GM21390 (cell line): ENCODE results near the gene ABL1.
"Not testable (repeated sequence)": the region's sequence is repeated elsewhere in the genome, so short reads cannot be mapped to it uniquely, and the experiment has no call there.

Experiments used
- ATAC-seq: cut with Tn5 transposase; IDR thresholded peaks from one replicate; pipeline ENCODE4 v1.9.1; 2021; ENCODE audit not compliant: unreplicated experiment

ABL1 gene

GRCh38 chr9:130901498-130902203 is 66.6 kb downstream of the ABL1 start:
- no peak for ATAC-seq

- no peak for ATAC-seq
These were observed 67.4 kb downstream of the ABL1 start for GRCh38 chr9:130902204-130903185.

- no peak for ATAC-seq
These were observed 68.4 kb downstream of the ABL1 start for GRCh38 chr9:130903194-130904069.

GRCh38 chr9:130904070-130905044 is 69.3 kb downstream of the ABL1 start:
- no peak for ATAC-seq

- ATAC-seq = no peak
These were observed 70.3 kb downstream of the ABL1 start for GRCh38 chr9:130905125-130905901.

- ATAC-seq = no peak
These were observed 71.1 kb downstream of the ABL1 start for GRCh38 chr9:130905902-130906734.

- no peak for ATAC-seq
These were observed 71.8 kb downstream of the ABL1 start for GRCh38 chr9:130906735-130907416.

GRCh38 chr9:130908146-130908877 is 73.3 kb downstream of the ABL1 start:
- no peak for ATAC-seq

GRCh38 chr9:130908878-130909355 is 73.9 kb downstream of the ABL1 start:
- no peak for ATAC-seq

GRCh38 chr9:130910041-130910440 is 75.0 kb downstream of the ABL1 start:
- not testable (repeated sequence) for ATAC-seq

GRCh38 chr9:130910670-130911069 is 75.6 kb downstream of the ABL1 start:
- ATAC-seq = not testable (repeated sequence)

- no peak for ATAC-seq
These were observed 76.4 kb downstream of the ABL1 start for GRCh38 chr9:130911254-130912049.

- ATAC-seq = no peak
These were observed 78.0 kb downstream of the ABL1 start for GRCh38 chr9:130912932-130913598.

- ATAC-seq = no peak
These were observed 78.8 kb downstream of the ABL1 start for GRCh38 chr9:130913599-130914416.
